KMS-11 (cell line): ENCODE data around the gene TVP23A.

ENCODE experiments used
- H2AFZ ChIP-seq: fragments of 200-600 bp; sonication (generic); 2 replicates; pipeline ENCODE4 v1.6.1; 2016; ENCODE audit warnings: antibody characterized with exemption, mixed run types, low read depth
- H3K27ac ChIP-seq: fragments of 200-600 bp; sonication (generic); 2 replicates; pipeline ENCODE4 v1.6.1; 2016; ENCODE audit warnings: mild to moderate bottlenecking, mixed run types
- H3K27me3 ChIP-seq: fragments of 200-600 bp; sonication (generic); 2 replicates; pipeline ENCODE4 v1.6.1; 2017; ENCODE audit warnings: mild to moderate bottlenecking, low read depth, mixed run types, moderate library complexity; ENCODE audit not compliant: insufficient read depth
- H3K36me3 ChIP-seq: fragments of 200-600 bp; sonication (generic); 2 replicates; pipeline ENCODE4 v1.6.1; 2017; ENCODE audit warnings: mild to moderate bottlenecking, mixed run types; ENCODE audit not compliant: insufficient read depth
- H3K4me1 ChIP-seq: fragments of 200-600 bp; sonication (generic); 2 replicates; pipeline ENCODE4 v1.6.1; 2016; ENCODE audit warnings: mild to moderate bottlenecking, low read depth, mixed run types; ENCODE audit not compliant: poor library complexity, severe bottlenecking
- H3K4me2 ChIP-seq: fragments of 200-600 bp; sonication (generic); 2 replicates; pipeline ENCODE4 v1.7.0; 2016; ENCODE audit warnings: mild to moderate bottlenecking, mixed run types
- H3K4me3 ChIP-seq: fragments of 200-600 bp; sonication (generic); IDR thresholded peaks from 2 replicates; pipeline ENCODE4 v1.6.1; 2017; ENCODE audit warnings: low read depth, low read length, mixed read lengths; ENCODE audit not compliant: insufficient read depth
- H3K79me2 ChIP-seq: fragments of 200-600 bp; sonication (generic); 2 replicates; pipeline ENCODE4 v1.6.1; 2016; ENCODE audit warnings: low read depth, mixed run types; ENCODE audit not compliant: insufficient read depth
- H3K9ac ChIP-seq: fragments of 200-600 bp; sonication (generic); 2 replicates; pipeline ENCODE4 v1.6.1; 2016; ENCODE audit warnings: mild to moderate bottlenecking, mixed run types
- H4K20me1 ChIP-seq: fragments of 200-600 bp; sonication (generic); 2 replicates; pipeline ENCODE4 v1.6.1; 2016; ENCODE audit warnings: mild to moderate bottlenecking, mixed run types; ENCODE audit not compliant: insufficient read depth
- TF ChIP-seq, protein P1 (sequence below): fragments of 200-600 bp; sonication (generic); conservative IDR thresholded peaks from 2 replicates; pipeline ENCODE4 v1.6.1; 2017; ENCODE audit warnings: low read depth, mild to moderate bottlenecking, antibody characterized with exemption, low read length, moderate library complexity, mixed read lengths

Gene TVP23A

DNA sequence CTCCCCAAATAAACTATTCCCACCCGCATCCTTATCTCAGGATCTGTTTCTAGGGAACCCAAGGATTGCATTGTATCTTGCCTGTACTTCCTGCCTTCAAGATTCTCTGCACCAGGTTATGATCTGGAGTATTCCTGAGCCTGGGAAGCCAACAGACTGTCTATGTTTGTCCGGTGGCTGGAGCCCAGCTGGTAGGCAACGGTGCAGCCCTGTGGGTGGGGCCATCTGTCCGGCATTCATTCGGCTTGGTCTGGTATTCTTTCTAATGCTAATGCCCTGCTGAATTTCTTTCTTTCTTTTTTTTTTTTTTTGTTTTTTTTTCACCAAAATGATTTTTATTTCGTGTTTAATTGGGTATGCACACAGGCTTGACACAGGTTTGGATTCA is 20.7 kb upstream of the TVP23A start:
- Histone ChIP-seq H2AFZ (no peak overlapping the region), H3K4me3 (no peak overlapping the region), H4K20me1 (no peaks in the 10 kb centered on the region), H3K4me2 (no peak overlapping the region), H3K4me1 (peaks cover 92% of the 10 kb centered on the region), H3K27ac (no peak overlapping the region), H3K27me3 (no peaks in the 10 kb centered on the region), H3K79me2 (no peaks in the 10 kb centered on the region), H3K9ac (no peak overlapping the region), H3K36me3 (no peaks in the 10 kb centered on the region)
- TF ChIP-seq, protein P1, sequence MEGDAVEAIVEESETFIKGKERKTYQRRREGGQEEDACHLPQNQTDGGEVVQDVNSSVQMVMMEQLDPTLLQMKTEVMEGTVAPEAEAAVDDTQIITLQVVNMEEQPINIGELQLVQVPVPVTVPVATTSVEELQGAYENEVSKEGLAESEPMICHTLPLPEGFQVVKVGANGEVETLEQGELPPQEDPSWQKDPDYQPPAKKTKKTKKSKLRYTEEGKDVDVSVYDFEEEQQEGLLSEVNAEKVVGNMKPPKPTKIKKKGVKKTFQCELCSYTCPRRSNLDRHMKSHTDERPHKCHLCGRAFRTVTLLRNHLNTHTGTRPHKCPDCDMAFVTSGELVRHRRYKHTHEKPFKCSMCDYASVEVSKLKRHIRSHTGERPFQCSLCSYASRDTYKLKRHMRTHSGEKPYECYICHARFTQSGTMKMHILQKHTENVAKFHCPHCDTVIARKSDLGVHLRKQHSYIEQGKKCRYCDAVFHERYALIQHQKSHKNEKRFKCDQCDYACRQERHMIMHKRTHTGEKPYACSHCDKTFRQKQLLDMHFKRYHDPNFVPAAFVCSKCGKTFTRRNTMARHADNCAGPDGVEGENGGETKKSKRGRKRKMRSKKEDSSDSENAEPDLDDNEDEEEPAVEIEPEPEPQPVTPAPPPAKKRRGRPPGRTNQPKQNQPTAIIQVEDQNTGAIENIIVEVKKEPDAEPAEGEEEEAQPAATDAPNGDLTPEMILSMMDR, result no peak

DNA sequence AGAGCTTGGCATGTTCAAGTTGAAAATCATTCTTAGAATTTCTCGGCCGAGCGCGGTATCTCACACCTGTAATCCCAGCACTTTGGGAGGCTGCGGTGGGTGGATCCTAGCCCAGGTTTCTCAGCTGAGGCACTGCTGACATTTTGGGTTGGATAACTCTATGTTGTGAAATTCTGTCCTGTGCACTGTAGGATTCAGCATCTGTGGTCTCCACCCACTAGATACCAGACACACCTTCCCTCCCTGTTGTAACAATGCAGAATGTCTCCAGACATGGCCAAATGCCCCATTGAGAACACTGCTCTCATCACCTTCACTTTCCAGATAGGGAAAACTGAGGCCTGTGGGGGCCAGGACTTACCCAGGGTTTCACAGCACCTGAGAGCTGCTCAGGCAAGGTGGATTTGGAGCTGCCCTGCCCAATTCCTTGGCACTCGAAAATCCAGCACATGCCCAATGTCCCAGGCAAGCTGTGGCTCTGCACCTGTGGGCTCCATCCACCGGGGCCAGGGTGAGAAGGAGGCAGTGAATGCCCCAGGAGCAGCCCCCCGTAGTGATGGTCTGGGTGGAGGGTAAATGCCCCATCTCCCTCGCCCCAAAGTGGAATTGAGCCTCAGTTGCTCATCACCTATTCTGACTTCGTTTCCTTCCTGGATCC is 20.2 kb upstream of the TVP23A start:
- H3K9ac ChIP-seq, result no peak overlapping the region
- H2AFZ ChIP-seq, result no peak overlapping the region
- TF ChIP-seq, protein P1, result no peak
- H3K79me2 ChIP-seq, result no peaks in the 10 kb centered on the region
- no peak overlapping the region for H3K27ac ChIP-seq
- no peaks in the 10 kb centered on the region for H3K27me3 ChIP-seq
- H3K4me3 ChIP-seq, result no peak overlapping the region
- H4K20me1 ChIP-seq, result no peaks in the 10 kb centered on the region
- peaks cover 92% of the 10 kb centered on the region for H3K4me1 ChIP-seq
- H3K36me3 ChIP-seq, result no peaks in the 10 kb centered on the region
- no peak overlapping the region for H3K4me2 ChIP-seq

DNA sequence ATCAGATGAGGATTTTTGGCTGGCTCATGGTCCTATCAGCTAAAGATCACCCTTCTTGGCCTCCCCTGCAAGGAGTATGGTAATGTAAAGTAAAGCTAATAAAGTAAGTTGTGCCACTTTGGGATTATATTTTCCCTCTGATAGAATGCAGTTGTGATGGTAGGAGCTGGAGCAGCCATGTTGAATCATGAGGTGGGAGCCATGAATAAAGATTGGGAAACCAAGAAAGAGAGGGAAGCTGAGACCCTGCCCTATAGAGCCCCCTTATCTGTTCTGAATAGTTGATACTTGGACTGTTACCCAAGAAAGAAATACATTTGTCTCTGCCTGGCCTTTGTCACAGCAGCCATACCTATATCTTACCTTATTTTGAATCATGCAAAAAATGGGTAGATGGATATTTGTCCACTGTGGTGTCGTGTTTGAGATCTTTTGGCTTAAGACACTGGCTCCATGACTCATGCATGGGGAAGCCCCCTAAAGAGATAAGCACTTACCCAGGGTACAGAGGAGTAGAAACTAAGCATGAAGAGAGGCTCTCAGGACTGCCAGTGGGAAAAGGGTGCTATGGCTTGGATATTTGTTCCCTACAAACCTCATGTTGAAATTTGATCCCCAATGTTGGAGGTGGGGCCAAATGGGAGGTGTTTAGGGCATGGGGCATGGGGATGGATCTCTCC is 17.7 kb upstream of the TVP23A start:
- H3K27ac ChIP-seq, result no peak overlapping the region
- no peak overlapping the region for H2AFZ ChIP-seq
- no peaks in the 10 kb centered on the region for H3K36me3 ChIP-seq
- H3K4me3 ChIP-seq, result no peak overlapping the region
- no peaks in the 10 kb centered on the region for H4K20me1 ChIP-seq
- H3K79me2 ChIP-seq, result no peaks in the 10 kb centered on the region
- H3K27me3 ChIP-seq, result no peaks in the 10 kb centered on the region
- no peak overlapping the region for H3K9ac ChIP-seq
- H3K4me1 ChIP-seq, result peaks cover 92% of the 10 kb centered on the region
- peak overlapping the region; percentile 41 for H3K4me2 ChIP-seq
- TF ChIP-seq, protein P1, result no peak

DNA sequence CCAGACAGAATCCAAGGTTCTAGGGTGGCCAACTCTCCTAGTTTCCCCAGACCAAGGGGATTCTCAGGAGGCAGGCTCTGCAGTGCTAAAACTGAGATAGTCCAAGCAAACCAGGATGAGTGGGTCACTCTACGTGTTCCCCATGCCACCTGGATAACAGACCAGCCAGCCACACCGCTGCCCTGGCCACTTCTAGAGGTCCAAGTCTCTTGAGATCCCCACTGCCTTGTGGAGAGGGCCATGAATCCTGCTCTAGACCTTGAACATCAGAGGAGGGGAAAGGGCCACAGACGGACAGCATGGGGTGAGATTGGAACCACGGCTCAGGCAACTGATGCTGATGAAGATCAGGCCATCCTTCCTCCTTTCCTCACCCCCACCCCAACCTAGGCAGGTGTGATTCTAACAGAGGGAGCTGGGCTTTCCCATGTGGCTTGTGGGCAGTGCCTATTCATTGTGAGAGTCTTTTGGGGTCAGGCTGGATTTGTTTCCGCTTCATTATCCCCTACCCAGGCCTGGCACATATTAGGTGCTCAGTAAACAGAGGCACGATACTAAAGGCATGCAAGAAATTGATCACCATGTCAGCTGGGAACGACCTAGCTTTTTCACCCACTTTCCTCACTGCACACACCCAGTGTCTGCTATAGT is 16.8 kb upstream of the TVP23A start:
- Histone ChIP-seq H3K79me2 (no peaks in the 10 kb centered on the region), H3K27ac (no peak overlapping the region), H3K4me2 (peak overlapping the region; percentile 41), H4K20me1 (no peaks in the 10 kb centered on the region), H3K9ac (no peak overlapping the region), H3K4me3 (no peak overlapping the region), H3K4me1 (peaks cover 90% of the 10 kb centered on the region), H3K36me3 (no peaks in the 10 kb centered on the region), H3K27me3 (no peaks in the 10 kb centered on the region), H2AFZ (peak overlapping the region; percentile 7; the same call in 1 of the 2 replicates)
- TF ChIP-seq, protein P1, result no peak
